Lung (tissue), 12 donors: ENCODE results near the gene TBC1D8. TPM values are rescaled to one million over a fixed set of nuclear protein-coding genes. Genes with fewer than 3 reads are reported as not detected.
A peak's percentile ranks its signal among the peaks of the same experiment; 100 is the strongest.

Experiments used
- ATAC-seq: fragments of 200-7000 bp; cut with Tn5 transposase; one replicate; pipeline ENCODE4 v1.9.1; 2020; ENCODE audit warnings: moderate number of reproducible peaks; ENCODE audit not compliant: insufficient read depth, low FRiP score
- DNase-seq, 3 donors: peaks; one replicate each; pipeline ENCODE4 v3.0.0-alpha.2; 2013 to 2017
- H3K27ac ChIP-seq, 2 donors: one replicate each; pipeline ENCODE4 v1.5.1; 2013; ENCODE audit warnings: mild to moderate bottlenecking in 2 of 2, moderate library complexity in 2 of 2, control low read depth in 1 of 2, inconsistent platforms in 1 of 2, low read depth in 1 of 2, low read length in 1 of 2
- H3K27me3 ChIP-seq, 3 donors: one replicate each; pipeline ENCODE4 v1.5.1; 2013; ENCODE audit warnings: low read length in 2 of 3; ENCODE audit not compliant: control insufficient read depth in 3 of 3, insufficient read depth in 3 of 3
- H3K36me3 ChIP-seq, 4 donors: one replicate each; pipeline ENCODE4 v1.5.1; 2013; ENCODE audit warnings: low read length in 4 of 4, mild to moderate bottlenecking in 1 of 4, moderate library complexity in 1 of 4; ENCODE audit not compliant: control insufficient read depth in 4 of 4, insufficient read depth in 4 of 4
- H3K4me1 ChIP-seq, 5 donors: one replicate each; pipeline ENCODE4 v1.5.1; 2013; ENCODE audit warnings: low read length in 5 of 5, mild to moderate bottlenecking in 2 of 5, moderate library complexity in 1 of 5; ENCODE audit not compliant: control insufficient read depth in 5 of 5, insufficient read depth in 5 of 5
- H3K4me3 ChIP-seq: one replicate; pipeline ENCODE4 v1.5.1; 2013; ENCODE audit warnings: mild to moderate bottlenecking, control low read depth, moderate library complexity
- H3K9ac ChIP-seq, 2 donors: one replicate each; pipeline ENCODE4 v1.5.1; 2013; ENCODE audit warnings: low read length in 2 of 2, control low read depth in 1 of 2; ENCODE audit not compliant: insufficient read depth in 1 of 2
- H3K9me3 ChIP-seq, 4 donors: one replicate each; pipeline ENCODE4 v1.5.1; 2013; ENCODE audit warnings: low read length in 3 of 4, mild to moderate bottlenecking in 1 of 4, moderate library complexity in 1 of 4; ENCODE audit not compliant: control insufficient read depth in 4 of 4, insufficient read depth in 3 of 4
- WGBS, 2 donors: extraction: QIAGEN DNeasy Blood & Tissue Kit; methylation state at CpG; one replicate each; pipeline ENCODE4 v1.1.7; 2013; 5-methylcytosine and 5-hydroxymethylcytosine counted together
- polyA plus RNA-seq, 2 donors: library from polyadenylated mRNA; stranded (reverse); fragments of 200-250 nt; gene quantifications; one replicate each; pipeline ENCODE4 v1.2.1, GENCODE V29; 2013
- total RNA-seq, 2 donors: library from RNA; depleted of rRNA in 1 of 2; stranded (reverse); fragments of >200 nt in 1 of 2; gene quantifications; one replicate each; pipeline ENCODE4 v1.2.1, GENCODE V29; 2014 to 2021
- TF ChIP-seq, protein P1 (sequence below): IDR thresholded peaks from 2 replicates; pipeline ENCODE4 v1.5.1; 2012; ENCODE audit warnings: mild to moderate bottlenecking; ENCODE audit errors: control extremely low read depth, extremely low read depth
- donor health status: control.
- donor health status: control.
- donor health status: Bipolar disorder and iron deficiency.
- donor health status: healthy.
- donor health status: DM: yes; HTN: yes; CAD: no.

The TBC1D8 gene
- total and polyA plus RNA-seq, 4 donors, result 15.8 to 40.7 (median 29.7) TPM

DNA sequence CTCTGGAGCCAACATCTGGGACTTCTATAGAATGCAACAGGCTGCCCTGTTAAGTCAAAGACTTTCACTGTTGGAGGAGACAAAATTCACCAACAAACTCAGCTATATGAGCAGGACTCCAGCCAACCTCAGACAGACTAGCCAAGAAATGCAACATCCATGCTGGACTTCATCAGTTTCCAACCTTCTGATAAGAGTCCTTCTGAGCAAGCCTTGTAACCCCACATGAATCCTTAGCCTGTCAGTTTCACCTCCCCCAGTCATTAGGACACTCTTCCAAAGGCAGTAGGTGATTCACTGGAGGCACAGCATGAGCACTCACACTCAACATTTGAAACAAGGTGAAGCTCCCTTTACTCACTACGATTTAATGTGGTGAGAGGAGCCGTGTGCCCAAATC is 5.8 kb downstream of the TBC1D8 start:
- ATAC-seq (no peak), DNase-seq (peak in 2 of 3 donors; percentile 36 to 70)
- no peak overlapping the region for H3K27ac ChIP-seq
- no peaks in the 10 kb centered on the region for H3K27me3 ChIP-seq
- peaks cover 0 to 2% (median 0%) of the 10 kb centered on the region in 4 donors for H3K36me3 ChIP-seq
- no peak overlapping the region for H3K9ac ChIP-seq
- H3K4me3 ChIP-seq, result no peak overlapping the region
- TF ChIP-seq, protein P1, sequence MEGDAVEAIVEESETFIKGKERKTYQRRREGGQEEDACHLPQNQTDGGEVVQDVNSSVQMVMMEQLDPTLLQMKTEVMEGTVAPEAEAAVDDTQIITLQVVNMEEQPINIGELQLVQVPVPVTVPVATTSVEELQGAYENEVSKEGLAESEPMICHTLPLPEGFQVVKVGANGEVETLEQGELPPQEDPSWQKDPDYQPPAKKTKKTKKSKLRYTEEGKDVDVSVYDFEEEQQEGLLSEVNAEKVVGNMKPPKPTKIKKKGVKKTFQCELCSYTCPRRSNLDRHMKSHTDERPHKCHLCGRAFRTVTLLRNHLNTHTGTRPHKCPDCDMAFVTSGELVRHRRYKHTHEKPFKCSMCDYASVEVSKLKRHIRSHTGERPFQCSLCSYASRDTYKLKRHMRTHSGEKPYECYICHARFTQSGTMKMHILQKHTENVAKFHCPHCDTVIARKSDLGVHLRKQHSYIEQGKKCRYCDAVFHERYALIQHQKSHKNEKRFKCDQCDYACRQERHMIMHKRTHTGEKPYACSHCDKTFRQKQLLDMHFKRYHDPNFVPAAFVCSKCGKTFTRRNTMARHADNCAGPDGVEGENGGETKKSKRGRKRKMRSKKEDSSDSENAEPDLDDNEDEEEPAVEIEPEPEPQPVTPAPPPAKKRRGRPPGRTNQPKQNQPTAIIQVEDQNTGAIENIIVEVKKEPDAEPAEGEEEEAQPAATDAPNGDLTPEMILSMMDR, result no peak
- 87 to 98% methylated on average over 2 of the region's 2 CpGs for WGBS, 2 donors
- peaks cover 0 to 21% (median 15%) of the 10 kb centered on the region in 5 donors for H3K4me1 ChIP-seq
- no peaks in the 10 kb centered on the region for H3K9me3 ChIP-seq

DNA sequence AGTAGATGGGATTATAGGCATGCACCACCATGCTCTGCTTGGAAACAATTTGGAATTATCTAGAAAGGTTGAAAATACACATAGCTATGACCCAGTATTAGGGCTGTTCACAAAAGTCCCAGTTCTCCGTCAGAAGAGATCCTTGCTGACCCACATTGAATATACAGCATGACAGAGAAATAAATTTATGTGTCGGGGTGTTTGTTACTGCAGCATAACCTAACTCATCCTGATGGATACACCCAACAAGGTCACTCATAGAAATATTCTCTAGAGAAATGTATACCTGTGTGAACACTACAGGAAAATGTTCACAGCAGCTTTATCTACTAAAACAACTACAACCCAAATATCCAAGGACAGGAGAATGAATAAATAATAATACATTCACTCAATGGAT is 9.0 kb downstream of the TBC1D8 start:
- H3K9me3 ChIP-seq, result no peaks in the 10 kb centered on the region
- no peaks in the 10 kb centered on the region for H3K27me3 ChIP-seq
- H3K4me1 ChIP-seq, result peaks cover 0 to 19% (median 12%) of the 10 kb centered on the region in 5 donors
- DNase-seq (no peak), ATAC-seq (no peak)
- TF ChIP-seq, protein P1, result no peak
- H3K9ac ChIP-seq, result no peak overlapping the region
- no peak overlapping the region for H3K4me3 ChIP-seq
- H3K27ac ChIP-seq, result no peak overlapping the region
- 98 to 100% methylated on average over 2 of the region's 2 CpGs for WGBS, 2 donors
- peaks cover 0 to 2% (median 0%) of the 10 kb centered on the region in 4 donors for H3K36me3 ChIP-seq

DNA sequence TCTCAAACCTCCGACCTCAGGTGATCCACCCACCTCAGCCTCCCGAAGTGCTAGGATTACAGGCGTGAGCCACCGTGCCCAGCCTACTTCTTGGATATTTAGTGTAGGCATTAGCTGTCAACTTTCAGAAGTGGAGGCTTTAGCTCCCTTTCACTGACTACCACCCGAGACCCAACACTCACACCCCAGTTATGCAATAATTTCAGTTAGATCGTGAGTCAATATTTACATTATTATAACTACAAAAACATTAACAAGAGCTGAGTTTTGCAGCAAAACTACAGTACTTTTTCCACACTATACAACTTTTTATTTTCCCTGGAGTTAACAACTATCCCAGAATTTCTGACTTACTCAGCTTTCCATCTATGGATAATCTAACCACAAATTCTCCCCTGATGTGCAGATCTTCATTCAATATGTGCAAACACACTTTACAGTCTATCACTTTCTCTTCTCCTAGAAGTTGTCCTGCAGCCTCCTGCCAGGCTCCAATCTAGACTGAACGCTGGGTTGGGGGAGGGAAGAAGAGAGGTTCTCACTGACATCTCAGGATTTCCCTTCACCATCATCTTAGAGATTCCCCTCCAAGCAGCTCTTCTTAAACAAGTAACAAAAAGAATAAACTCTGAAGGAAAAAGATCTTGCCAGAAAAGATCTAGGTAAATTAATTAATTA is 10.1 kb downstream of the TBC1D8 start:
- Histone ChIP-seq H3K27ac (peak overlapping the region in 1 of 2 donors; percentile 62), H3K4me1 (peaks cover 0 to 13% (median 12%) of the 10 kb centered on the region in 5 donors), H3K27me3 (no peaks in the 10 kb centered on the region), H3K9me3 (no peaks in the 10 kb centered on the region), H3K36me3 (peaks cover 0 to 2% (median 0%) of the 10 kb centered on the region in 4 donors), H3K4me3 (no peak overlapping the region), H3K9ac (no peak overlapping the region)
- TF ChIP-seq, protein P1, result no peak
- DNase-seq (peak in 1 of 3 donors; percentile 52), ATAC-seq (no peak)
- 60 to 71% methylated on average over 7 of the region's 7 CpGs for WGBS, 2 donors
